H1 (cell line): ENCODE data around the gene PLAAT2. TPM values are rescaled to one million over a fixed set of nuclear protein-coding genes. Genes with fewer than 3 reads are reported as not detected.

ENCODE experiments used
- BACH1 ChIP-seq: IDR thresholded peaks from 2 replicates; pipeline ENCODE4 v1.6.1; 2012; ENCODE audit warnings: low read length, improper control_type of control experiment
- EZH2 ChIP-seq: fragments of 200-600 bp; sonication (generic); IDR thresholded peaks from 2 replicates; pipeline ENCODE4 v1.7.1; 2012; ENCODE audit warnings: low read depth, mild to moderate bottlenecking, moderate library complexity, low read length, inconsistent platforms; ENCODE audit not compliant: severe bottlenecking
- JUN ChIP-seq: IDR thresholded peaks from 2 replicates; pipeline ENCODE4 v1.6.1; 2011; ENCODE audit warnings: low read depth, mild to moderate bottlenecking, improper control_type of control experiment, low read length
- RNF2 ChIP-seq: fragments of 200-900, 300-1000 bp; sonication (generic); IDR thresholded peaks from 2 replicates; pipeline ENCODE4 v1.7.1; 2016; ENCODE audit warnings: borderline replicate concordance, low read depth, mild to moderate bottlenecking, antibody characterized with exemption, low read length; ENCODE audit not compliant: poor library complexity, severe bottlenecking; ENCODE audit errors: missing control alignments
- TBP ChIP-seq: IDR thresholded peaks from 2 replicates; pipeline ENCODE4 v1.6.1; 2011; ENCODE audit warnings: low read depth, low read length, improper control_type of control experiment
- YY1 ChIP-seq: IDR thresholded peaks from 2 replicates; pipeline ENCODE4 v1.6.1; 2011; ENCODE audit warnings: low read depth, mild to moderate bottlenecking, low read length
- ZNF274 ChIP-seq: IDR thresholded peaks from 2 replicates; pipeline ENCODE4 v1.7.0; 2012; ENCODE audit warnings: low read length, borderline replicate concordance; ENCODE audit errors: extremely low read depth
- polyA plus RNA-seq, 7 experiments: library from polyadenylated mRNA; depleted of rRNA in 3 of 7; stranded (reverse) in 5 of 7; unstranded in 2 of 7; fragments of >200 nt in 5 of 7; fragments of 200-250 nt in 2 of 7; gene quantifications; 1 replicate in 5 of 7; 2 replicates in 1 of 7; 4 replicates in 1 of 7; pipeline versions ENCODE4 v1.2.1 to v1.2.3, GENCODE V29; 2011 to 2013; ENCODE audit warnings: missing spikeins in 2 of 7, mixed read lengths in 2 of 7
- total RNA-seq: library from RNA; stranded (reverse); fragmentation: NEBNext Ultra II Directional; extraction: Animal tissue kit (Norgen Biotek cat#: 25700); gene quantifications from 2 replicates; pipeline ENCODE4 v1.2.1, GENCODE V29; 2021
- TF ChIP-seq, protein P1 (sequence below): fragments of 300-600 bp; sonication (generic); IDR thresholded peaks from 2 replicates; pipeline ENCODE4 v1.7.1; 2012; ENCODE audit warnings: low read length, moderate library complexity, mild to moderate bottlenecking, inconsistent platforms; ENCODE audit not compliant: insufficient replicate concordance
- TF ChIP-seq, protein P2 (sequence below), 3 experiments: IDR thresholded peaks; 1 replicate in 2 of 3; 2 replicates in 1 of 3; pipeline versions ENCODE4 v1.5.1 to v1.6.1; 2011; ENCODE audit warnings: low read length in 3 of 3, mild to moderate bottlenecking in 3 of 3, inconsistent platforms in 2 of 3, low read depth in 1 of 3, moderate library complexity in 1 of 3; ENCODE audit not compliant: insufficient read depth in 1 of 3; ENCODE audit errors: control extremely low read depth in 1 of 3

The PLAAT2 gene
- total and polyA plus RNA-seq, 2 of the 8 experiments (the other 6 are each of a cell fraction or from before 2014, with no cell fraction given): 0.39 TPM; not detected in 1

DNA sequence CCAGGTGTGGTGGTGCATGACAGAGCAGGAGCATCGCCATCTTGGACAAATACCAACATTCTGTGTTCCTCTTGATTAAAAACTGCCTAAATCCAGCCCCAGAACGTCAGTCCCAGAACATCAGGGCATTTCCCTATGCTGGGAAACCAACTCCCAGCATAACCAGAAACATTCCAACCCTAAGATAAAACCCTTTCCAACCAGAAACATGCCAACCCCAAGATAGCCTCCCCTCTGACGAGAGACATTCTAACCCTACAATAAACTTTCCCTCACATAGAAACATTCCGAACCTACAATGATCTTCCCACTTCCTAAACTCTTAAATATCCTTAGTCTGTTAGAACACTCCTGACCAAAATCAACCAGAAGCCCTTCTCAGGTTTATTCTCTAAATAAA, 15.0 kb downstream of the PLAAT2 start (continued):
- TF ChIP-seq, protein P1, sequence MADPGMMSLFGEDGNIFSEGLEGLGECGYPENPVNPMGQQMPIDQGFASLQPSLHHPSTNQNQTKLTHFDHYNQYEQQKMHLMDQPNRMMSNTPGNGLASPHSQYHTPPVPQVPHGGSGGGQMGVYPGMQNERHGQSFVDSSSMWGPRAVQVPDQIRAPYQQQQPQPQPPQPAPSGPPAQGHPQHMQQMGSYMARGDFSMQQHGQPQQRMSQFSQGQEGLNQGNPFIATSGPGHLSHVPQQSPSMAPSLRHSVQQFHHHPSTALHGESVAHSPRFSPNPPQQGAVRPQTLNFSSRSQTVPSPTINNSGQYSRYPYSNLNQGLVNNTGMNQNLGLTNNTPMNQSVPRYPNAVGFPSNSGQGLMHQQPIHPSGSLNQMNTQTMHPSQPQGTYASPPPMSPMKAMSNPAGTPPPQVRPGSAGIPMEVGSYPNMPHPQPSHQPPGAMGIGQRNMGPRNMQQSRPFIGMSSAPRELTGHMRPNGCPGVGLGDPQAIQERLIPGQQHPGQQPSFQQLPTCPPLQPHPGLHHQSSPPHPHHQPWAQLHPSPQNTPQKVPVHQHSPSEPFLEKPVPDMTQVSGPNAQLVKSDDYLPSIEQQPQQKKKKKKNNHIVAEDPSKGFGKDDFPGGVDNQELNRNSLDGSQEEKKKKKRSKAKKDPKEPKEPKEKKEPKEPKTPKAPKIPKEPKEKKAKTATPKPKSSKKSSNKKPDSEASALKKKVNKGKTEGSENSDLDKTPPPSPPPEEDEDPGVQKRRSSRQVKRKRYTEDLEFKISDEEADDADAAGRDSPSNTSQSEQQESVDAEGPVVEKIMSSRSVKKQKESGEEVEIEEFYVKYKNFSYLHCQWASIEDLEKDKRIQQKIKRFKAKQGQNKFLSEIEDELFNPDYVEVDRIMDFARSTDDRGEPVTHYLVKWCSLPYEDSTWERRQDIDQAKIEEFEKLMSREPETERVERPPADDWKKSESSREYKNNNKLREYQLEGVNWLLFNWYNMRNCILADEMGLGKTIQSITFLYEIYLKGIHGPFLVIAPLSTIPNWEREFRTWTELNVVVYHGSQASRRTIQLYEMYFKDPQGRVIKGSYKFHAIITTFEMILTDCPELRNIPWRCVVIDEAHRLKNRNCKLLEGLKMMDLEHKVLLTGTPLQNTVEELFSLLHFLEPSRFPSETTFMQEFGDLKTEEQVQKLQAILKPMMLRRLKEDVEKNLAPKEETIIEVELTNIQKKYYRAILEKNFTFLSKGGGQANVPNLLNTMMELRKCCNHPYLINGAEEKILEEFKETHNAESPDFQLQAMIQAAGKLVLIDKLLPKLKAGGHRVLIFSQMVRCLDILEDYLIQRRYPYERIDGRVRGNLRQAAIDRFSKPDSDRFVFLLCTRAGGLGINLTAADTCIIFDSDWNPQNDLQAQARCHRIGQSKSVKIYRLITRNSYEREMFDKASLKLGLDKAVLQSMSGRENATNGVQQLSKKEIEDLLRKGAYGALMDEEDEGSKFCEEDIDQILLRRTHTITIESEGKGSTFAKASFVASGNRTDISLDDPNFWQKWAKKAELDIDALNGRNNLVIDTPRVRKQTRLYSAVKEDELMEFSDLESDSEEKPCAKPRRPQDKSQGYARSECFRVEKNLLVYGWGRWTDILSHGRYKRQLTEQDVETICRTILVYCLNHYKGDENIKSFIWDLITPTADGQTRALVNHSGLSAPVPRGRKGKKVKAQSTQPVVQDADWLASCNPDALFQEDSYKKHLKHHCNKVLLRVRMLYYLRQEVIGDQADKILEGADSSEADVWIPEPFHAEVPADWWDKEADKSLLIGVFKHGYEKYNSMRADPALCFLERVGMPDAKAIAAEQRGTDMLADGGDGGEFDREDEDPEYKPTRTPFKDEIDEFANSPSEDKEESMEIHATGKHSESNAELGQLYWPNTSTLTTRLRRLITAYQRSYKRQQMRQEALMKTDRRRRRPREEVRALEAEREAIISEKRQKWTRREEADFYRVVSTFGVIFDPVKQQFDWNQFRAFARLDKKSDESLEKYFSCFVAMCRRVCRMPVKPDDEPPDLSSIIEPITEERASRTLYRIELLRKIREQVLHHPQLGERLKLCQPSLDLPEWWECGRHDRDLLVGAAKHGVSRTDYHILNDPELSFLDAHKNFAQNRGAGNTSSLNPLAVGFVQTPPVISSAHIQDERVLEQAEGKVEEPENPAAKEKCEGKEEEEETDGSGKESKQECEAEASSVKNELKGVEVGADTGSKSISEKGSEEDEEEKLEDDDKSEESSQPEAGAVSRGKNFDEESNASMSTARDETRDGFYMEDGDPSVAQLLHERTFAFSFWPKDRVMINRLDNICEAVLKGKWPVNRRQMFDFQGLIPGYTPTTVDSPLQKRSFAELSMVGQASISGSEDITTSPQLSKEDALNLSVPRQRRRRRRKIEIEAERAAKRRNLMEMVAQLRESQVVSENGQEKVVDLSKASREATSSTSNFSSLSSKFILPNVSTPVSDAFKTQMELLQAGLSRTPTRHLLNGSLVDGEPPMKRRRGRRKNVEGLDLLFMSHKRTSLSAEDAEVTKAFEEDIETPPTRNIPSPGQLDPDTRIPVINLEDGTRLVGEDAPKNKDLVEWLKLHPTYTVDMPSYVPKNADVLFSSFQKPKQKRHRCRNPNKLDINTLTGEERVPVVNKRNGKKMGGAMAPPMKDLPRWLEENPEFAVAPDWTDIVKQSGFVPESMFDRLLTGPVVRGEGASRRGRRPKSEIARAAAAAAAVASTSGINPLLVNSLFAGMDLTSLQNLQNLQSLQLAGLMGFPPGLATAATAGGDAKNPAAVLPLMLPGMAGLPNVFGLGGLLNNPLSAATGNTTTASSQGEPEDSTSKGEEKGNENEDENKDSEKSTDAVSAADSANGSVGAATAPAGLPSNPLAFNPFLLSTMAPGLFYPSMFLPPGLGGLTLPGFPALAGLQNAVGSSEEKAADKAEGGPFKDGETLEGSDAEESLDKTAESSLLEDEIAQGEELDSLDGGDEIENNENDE: no peak
- TF ChIP-seq EZH2 (no peak), TBP (no peak), ZNF274 (no peak), RNF2 (no peak), YY1 (no peak), BACH1 (no peak), JUN (no peak)
- TF ChIP-seq, protein P2, sequence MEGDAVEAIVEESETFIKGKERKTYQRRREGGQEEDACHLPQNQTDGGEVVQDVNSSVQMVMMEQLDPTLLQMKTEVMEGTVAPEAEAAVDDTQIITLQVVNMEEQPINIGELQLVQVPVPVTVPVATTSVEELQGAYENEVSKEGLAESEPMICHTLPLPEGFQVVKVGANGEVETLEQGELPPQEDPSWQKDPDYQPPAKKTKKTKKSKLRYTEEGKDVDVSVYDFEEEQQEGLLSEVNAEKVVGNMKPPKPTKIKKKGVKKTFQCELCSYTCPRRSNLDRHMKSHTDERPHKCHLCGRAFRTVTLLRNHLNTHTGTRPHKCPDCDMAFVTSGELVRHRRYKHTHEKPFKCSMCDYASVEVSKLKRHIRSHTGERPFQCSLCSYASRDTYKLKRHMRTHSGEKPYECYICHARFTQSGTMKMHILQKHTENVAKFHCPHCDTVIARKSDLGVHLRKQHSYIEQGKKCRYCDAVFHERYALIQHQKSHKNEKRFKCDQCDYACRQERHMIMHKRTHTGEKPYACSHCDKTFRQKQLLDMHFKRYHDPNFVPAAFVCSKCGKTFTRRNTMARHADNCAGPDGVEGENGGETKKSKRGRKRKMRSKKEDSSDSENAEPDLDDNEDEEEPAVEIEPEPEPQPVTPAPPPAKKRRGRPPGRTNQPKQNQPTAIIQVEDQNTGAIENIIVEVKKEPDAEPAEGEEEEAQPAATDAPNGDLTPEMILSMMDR (IDR thresholded peaks at IDR 0.05; ENCODE audit: control extremely low read depth in 1 of 3, insufficient read depth in 1 of 3, low read depth in 1 of 3, low read length in 3 of 3): no peak
